HUDEP-2 (cell line): ENCODE data around the gene ANKRD9.

Experiments used
- DNase-seq, 76 experiments: peaks; one replicate each; lab custom pipeline; 2025; ENCODE audit not compliant: unreplicated experiment in 76 of 76; lab: John Stamatoyannopoulos, UW

ANKRD9 gene

GRCh38 chr14:102500713-102501112, 8.9 kb downstream of the ANKRD9 start:
- no peak for DNase-seq

- peak in 20 of 76 experiments; percentile 13 to 56 (median 21) for DNase-seq
These were observed 9.4 kb downstream of the ANKRD9 start for GRCh38 chr14:102500158-102500662.

- peak in 19 of 76 experiments; percentile 6 to 62 (median 36) for DNase-seq
These were observed 10.0 kb downstream of the ANKRD9 start for GRCh38 chr14:102499401-102500157.

DNA sequence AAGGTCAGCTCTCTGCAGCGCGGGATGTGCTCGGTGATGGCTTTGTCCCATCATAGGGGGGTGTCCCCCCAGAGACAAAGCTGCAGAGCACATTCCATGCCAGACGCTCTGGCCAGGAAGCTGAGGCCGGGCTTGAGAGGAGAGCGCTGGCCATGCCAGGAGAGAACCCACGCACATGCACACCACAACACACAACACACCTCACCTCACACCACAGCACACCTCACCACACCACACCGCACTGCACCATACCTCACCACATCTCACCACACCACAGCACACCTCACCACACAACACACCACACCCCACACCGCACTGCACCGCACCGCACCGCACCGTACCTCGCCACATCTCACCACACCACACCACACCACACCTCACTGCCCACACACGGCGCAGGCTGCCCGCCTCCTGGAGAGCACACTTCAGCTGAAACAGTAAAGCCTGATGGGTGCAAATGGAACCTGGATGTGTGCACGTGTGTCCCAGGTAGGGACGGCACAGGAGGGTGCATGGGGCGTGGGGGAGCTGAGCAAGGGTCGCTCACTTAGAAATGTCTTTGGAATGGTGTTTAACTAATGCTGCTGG, 10.8 kb downstream of the ANKRD9 start:
- DNase-seq = peak in 2 of 76 experiments; percentile 10 to 11

DNA sequence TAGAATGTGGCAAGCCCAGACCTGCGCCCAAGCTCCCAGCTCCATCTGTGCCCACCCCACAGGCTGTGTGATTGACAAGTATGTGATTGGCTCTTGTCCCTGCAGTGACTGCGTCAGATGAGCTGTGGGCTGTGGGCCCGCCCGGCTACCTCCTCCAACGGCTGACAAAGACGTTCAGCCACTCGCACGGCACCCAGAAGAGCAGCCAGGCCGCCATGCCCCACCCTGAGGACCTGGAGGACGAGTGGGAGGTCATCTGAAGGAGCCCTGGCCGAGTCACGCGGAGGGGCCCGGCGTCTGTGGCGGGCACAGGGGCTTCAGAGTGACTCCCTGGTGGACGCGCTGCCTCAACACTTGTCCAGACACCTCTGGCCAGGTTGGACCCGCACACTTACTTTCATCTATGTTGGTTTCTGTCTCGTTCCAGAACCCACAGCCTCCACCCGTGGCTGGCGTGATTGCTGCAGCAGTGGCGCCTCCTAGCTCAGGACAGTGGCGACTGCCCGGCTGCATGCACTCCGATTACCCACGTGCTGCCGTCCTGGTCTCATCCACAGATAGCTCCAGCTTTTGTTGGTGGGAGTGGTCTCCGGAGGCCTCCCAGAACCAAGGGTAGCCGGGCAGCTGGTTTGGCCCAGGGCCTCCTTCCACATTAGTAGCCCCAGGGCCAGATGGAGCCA, 11.4 kb downstream of the ANKRD9 start:
- peak in 64 of 76 experiments; percentile 1 to 86 (median 62) for DNase-seq

DNA sequence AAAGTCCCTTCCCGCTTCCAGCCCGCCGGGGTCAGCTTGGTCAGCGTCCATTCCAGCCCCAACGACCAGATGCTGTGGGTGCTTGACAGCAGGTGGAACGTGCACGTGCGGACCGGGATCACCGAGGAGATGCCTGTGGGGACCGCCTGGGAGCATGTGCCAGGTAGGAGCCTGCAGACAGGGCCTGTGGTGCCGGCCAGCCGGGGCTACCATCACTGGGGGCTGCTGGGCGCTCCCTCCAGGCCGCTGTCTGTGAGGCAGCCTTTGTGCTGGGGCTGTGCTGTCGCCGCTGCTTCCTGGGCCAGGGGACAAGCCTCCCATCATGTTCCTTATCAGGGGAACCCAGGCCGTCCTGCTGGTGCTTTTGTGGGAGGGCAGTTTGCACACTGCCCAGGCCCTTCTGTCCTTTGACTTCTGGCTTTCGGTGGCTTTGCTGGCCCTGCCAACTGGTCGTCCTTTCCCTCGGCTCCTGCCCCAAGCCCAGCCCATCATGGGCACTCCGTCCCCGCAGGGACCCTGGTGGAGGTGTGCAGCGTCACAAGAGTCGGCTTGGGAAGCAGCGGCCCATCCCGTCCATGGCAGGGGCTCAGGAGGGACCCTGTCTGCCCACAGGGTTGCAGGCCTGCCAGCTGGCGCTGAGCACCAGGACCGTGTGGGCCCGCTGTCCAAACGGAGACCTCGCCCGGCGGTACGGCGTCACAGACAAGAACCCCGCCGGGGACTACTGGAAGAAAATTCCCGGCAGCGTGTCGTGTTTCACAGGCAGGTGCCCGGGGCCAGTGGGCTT, 12.4 kb downstream of the ANKRD9 start:
- DNase-seq = peak in 70 of 76 experiments; percentile 2 to 81 (median 55)

GRCh38 chr14:102496331-102496691, 13.3 kb downstream of the ANKRD9 start:
- DNase-seq = no peak

GRCh38 chr14:102495491-102496330, 13.9 kb downstream of the ANKRD9 start:
- no peak for DNase-seq

- DNase-seq = no peak
These were observed 16.0 kb downstream of the ANKRD9 start for GRCh38 chr14:102493585-102493984.

GRCh38 chr14:102493096-102493495, 16.5 kb downstream of the ANKRD9 start:
- no peak for DNase-seq

- no peak for DNase-seq
These were observed 17.1 kb downstream of the ANKRD9 start for GRCh38 chr14:102492531-102492910.

DNA sequence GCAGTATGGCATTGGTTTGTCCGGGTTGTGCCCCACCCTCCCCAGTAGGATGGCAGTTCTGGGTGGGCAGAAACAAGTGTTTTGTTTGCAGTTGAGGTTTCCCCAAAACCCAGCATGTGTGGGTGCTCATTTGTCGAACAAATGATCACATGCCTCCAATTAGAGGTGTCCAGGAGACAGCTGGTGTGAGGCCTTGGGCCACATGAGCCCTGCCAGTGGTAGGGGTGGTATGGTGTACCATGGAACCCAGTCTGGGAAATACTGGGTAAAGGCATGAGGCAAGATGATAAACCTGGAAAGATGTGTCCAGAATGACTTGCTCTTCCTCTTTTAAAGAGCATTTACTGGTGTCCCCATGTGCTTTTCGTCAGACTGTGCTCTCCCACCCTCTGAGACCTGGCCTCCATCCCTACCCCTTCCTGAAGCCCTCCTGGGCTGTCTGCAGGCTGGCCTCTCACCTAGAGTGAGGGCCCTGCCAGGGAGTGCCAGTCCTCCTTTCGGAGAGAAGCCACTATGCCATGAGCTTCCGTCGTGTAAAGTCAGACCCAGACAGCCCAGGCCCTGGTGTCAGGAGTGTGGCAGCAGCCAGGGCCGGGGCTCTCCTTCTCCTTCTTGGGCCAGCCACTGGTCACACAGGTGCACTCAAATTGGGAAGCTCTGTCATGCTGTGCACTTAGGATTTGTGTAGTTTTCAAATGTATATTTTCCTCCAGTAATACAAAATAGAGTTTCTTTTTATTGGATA, 17.6 kb downstream of the ANKRD9 start:
- DNase-seq = no peak

DNA sequence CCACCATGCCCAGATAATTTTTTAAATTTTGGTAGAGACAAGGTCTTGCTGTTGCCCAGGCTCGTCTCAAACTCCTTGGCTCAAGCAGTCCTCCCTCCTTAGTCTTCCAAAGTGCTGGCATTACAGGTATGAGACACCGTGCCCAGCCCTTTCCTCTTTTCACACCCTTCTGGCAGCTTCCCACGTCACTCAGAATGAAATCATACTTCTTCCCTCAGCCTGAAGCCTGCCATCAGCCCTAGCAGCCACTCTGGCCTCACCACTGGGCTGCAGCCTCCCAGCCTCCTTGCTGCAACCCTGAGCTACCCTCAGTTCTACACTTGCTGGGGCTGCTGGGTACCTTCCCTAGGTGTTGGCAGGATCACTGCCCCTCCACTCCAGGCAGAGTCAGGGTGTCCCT, 18.2 kb downstream of the ANKRD9 start:
- DNase-seq = no peak

DNA sequence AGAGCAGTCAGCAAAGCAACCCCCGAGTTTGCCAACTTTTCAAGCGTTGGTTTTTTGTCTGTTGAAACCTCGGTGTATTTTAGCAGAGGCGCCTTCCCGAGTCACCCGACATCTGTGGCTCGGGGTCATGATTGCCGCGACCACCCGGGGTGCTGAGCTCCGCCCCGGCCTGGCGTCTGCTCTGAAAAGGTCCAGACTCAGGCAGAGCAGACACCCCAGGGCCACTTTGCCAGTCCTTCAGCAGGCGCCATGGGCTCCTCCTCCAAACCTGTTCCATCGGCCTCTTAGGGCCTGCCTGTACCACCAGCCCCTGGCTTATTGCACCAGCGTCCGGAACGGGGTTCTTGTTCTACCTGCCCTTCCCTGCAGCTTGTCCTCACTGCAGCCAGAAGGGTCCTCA, 19.1 kb downstream of the ANKRD9 start:
- DNase-seq = no peak

GRCh38 chr14:102487204-102487577, 22.4 kb downstream of the ANKRD9 start:
- no peak for DNase-seq

DNA sequence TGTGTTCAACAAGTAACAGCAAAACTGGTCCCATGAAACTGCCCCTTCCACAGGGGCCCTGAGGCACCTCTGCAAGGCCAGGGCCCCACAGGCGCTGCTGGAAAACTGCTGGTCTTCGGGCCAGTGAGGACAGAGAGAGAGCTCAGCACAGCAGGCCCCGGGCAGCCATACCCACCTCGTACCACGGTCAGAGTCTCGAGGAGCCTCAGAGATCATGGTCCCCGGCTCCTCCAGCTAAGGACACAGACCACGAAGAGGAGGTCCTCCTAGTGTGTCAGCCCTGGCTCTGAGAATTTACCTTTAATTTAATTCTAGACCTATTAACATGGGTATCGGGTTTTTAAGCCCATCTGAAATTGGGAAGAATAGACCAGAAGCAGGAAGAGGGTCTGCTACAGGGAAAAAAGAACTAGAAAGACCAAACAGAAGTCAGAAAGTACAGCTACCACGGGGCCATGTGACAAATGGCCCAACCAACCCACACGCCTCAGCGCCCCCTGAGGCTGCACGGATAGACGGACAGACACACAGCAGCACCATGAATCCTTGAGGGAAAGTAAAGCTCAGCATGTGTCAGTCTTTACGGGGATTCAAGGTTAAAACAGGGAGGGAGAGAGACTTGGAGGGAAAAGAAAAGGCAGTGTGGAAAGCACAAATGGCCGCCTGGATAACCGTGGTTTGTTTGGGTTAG, 22.9 kb downstream of the ANKRD9 start:
- DNase-seq = no peak

GRCh38 chr14:102485693-102486512, 23.7 kb downstream of the ANKRD9 start:
- DNase-seq = no peak

- no peak for DNase-seq
These were observed 25.3 kb downstream of the ANKRD9 start for GRCh38 chr14:102484316-102484715.
